HepG2 (cell line): ENCODE results near the gene C4orf46. TPM values are rescaled to one million over a fixed set of nuclear protein-coding genes. Genes with fewer than 3 reads are reported as not detected.

ENCODE experiments used
- CBX5 ChIP-seq: sonication (generic); formaldehyde crosslinking; IDR thresholded peaks from 2 replicates; pipeline ENCODE4 v1.4.0; 2020; ENCODE audit warnings: missing genetic modification reagents, borderline replicate concordance
- CTCF ChIP-seq: sonication (generic); formaldehyde crosslinking; IDR thresholded peaks from 2 replicates; pipeline ENCODE4 v1.5.0; 2020; ENCODE audit warnings: mild to moderate bottlenecking, missing genetic modification reagents, moderate library complexity
- ESRRA ChIP-seq: sonication (generic); formaldehyde crosslinking; IDR thresholded peaks from 2 replicates; pipeline ENCODE4 v1.5.1; 2020; ENCODE audit warnings: mild to moderate bottlenecking, low read depth, missing genetic modification reagents
- MTA1 ChIP-seq: sonication (generic); formaldehyde crosslinking; IDR thresholded peaks from 2 replicates; pipeline ENCODE4 v1.4.0; 2020; ENCODE audit warnings: missing genetic modification reagents, mild to moderate bottlenecking, borderline replicate concordance
- PTBP1 ChIP-seq: fragments of 200-400 bp; formaldehyde crosslinking; IDR thresholded peaks from 2 replicates; pipeline ENCODE4 v1.6.1; 2018; ENCODE audit warnings: low read length, low read depth; ENCODE audit not compliant: poor library complexity, severe bottlenecking
- RBAK ChIP-seq: sonication (generic); formaldehyde crosslinking; IDR thresholded peaks from 2 replicates; pipeline ENCODE4 v1.5.1; 2020; ENCODE audit warnings: mild to moderate bottlenecking, missing genetic modification reagents
- SNAPC4 ChIP-seq: sonication (generic); formaldehyde crosslinking; IDR thresholded peaks from 2 replicates; pipeline ENCODE4 v1.4.0; 2020; ENCODE audit warnings: mild to moderate bottlenecking, missing genetic modification reagents
- TCF12 ChIP-seq, 2 experiments: fragments of 450-650 bp in 1 of 2; sonication (generic) in 1 of 2; formaldehyde crosslinking in 1 of 2; IDR thresholded peaks; 2 replicates each; pipeline versions ENCODE4 v1.6.1 to v1.8.0; 2017 to 2022; ENCODE audit warnings: antibody characterized with exemption in 1 of 2, mild to moderate bottlenecking in 1 of 2, missing genetic modification reagents in 1 of 2, moderate library complexity in 1 of 2
- TOE1 ChIP-seq: sonication (generic); formaldehyde crosslinking; IDR thresholded peaks from 2 replicates; pipeline ENCODE4 v1.4.0; 2020; ENCODE audit warnings: mild to moderate bottlenecking, missing genetic modification reagents
- YEATS2 ChIP-seq: sonication (generic); formaldehyde crosslinking; IDR thresholded peaks from 2 replicates; pipeline ENCODE4 v1.4.0; 2020; ENCODE audit warnings: missing genetic modification reagents, borderline replicate concordance
- ZFP82 ChIP-seq: sonication (generic); formaldehyde crosslinking; IDR thresholded peaks from 2 replicates; pipeline ENCODE4 v1.5.1; 2020; ENCODE audit warnings: mild to moderate bottlenecking, missing genetic modification reagents, borderline replicate concordance
- ZNF510 ChIP-seq: sonication (generic); formaldehyde crosslinking; IDR thresholded peaks from 2 replicates; pipeline ENCODE4 v1.4.0; 2020; ENCODE audit warnings: low read depth, mild to moderate bottlenecking, missing genetic modification reagents
- ZNF619 ChIP-seq: sonication (generic); formaldehyde crosslinking; IDR thresholded peaks from 2 replicates; pipeline ENCODE4 v1.4.0; 2020; ENCODE audit warnings: mild to moderate bottlenecking, missing genetic modification reagents
- ZNF691 ChIP-seq: sonication (generic); formaldehyde crosslinking; IDR thresholded peaks from 2 replicates; pipeline ENCODE4 v1.4.0; 2020; ENCODE audit warnings: missing genetic modification reagents, low read depth, mild to moderate bottlenecking, borderline replicate concordance
- ZNF850 ChIP-seq: sonication (generic); formaldehyde crosslinking; conservative IDR thresholded peaks from 2 replicates; pipeline ENCODE4 v1.9.0; 2021; ENCODE audit warnings: mild to moderate bottlenecking, missing genetic modification reagents
- ZNF878 ChIP-seq: sonication (generic); formaldehyde crosslinking; IDR thresholded peaks from 2 replicates; pipeline ENCODE4 v1.8.1; 2023; ENCODE audit warnings: mild to moderate bottlenecking, missing genetic modification reagents, moderate library complexity
- polyA plus RNA-seq, 8 experiments: library from polyadenylated mRNA; depleted of rRNA in 3 of 8; stranded (reverse) in 7 of 8; unstranded in 1 of 8; fragments of >200 nt; fragmentation: Illumina TruSeq in 4 of 8; extraction: Trizol in 4 of 8; gene quantifications; 2 replicates each; pipeline versions ENCODE4 v1.2.1 to v1.2.3, GENCODE V29; 2011 to 2016; ENCODE audit warnings: low read depth in 4 of 8, missing spikeins in 1 of 8, mixed read lengths in 1 of 8; ENCODE audit not compliant: insufficient read depth in 1 of 8
- total RNA-seq, 5 experiments: library from RNA; depleted of rRNA; stranded (reverse); fragments of >200 nt; fragmentation: Illumina TruSeq; extraction: Trizol; gene quantifications; 2 replicates each; pipeline ENCODE4 v1.2.3, GENCODE V29; 2016; ENCODE audit warnings: low read depth in 1 of 5
- TF ChIP-seq, protein P1 (sequence below): sonication (generic); formaldehyde crosslinking; IDR thresholded peaks from 2 replicates; pipeline ENCODE4 v1.4.0; 2020; ENCODE audit warnings: mild to moderate bottlenecking, missing genetic modification reagents

C4orf46 gene
- total and polyA plus RNA-seq, 2 of the 13 experiments (the other 11 are each of a cell fraction or from before 2014, with no cell fraction given), result 8.5 to 10.4 TPM

GRCh38 chr4:158671915-158672806 is 474 bp upstream of the C4orf46 start, which contains the start of gene ETFDH (continued):
- TF ChIP-seq TCF12 (IDR thresholded peaks at IDR 0.05), result no peak
- peak; percentile 78 for TF ChIP-seq TCF12 (CRISPR knock-in tag; IDR thresholded peaks at IDR 0.05)
- TF ChIP-seq ZNF878 (CRISPR knock-in tag), result peak; percentile 85
- no peak for TF ChIP-seq PTBP1
- TF ChIP-seq RBAK (CRISPR knock-in tag), result no peak
- TF ChIP-seq CBX5 (CRISPR knock-in tag), result peak; percentile 82; the same call in 1 of the 2 replicates
- no peak for TF ChIP-seq ZNF850
- TF ChIP-seq ESRRA (CRISPR knock-in tag), result peak; percentile 80
- peak; percentile 91 for TF ChIP-seq YEATS2
- peak; percentile 99 for TF ChIP-seq CTCF (CRISPR knock-in tag)
- TF ChIP-seq, protein P1, sequence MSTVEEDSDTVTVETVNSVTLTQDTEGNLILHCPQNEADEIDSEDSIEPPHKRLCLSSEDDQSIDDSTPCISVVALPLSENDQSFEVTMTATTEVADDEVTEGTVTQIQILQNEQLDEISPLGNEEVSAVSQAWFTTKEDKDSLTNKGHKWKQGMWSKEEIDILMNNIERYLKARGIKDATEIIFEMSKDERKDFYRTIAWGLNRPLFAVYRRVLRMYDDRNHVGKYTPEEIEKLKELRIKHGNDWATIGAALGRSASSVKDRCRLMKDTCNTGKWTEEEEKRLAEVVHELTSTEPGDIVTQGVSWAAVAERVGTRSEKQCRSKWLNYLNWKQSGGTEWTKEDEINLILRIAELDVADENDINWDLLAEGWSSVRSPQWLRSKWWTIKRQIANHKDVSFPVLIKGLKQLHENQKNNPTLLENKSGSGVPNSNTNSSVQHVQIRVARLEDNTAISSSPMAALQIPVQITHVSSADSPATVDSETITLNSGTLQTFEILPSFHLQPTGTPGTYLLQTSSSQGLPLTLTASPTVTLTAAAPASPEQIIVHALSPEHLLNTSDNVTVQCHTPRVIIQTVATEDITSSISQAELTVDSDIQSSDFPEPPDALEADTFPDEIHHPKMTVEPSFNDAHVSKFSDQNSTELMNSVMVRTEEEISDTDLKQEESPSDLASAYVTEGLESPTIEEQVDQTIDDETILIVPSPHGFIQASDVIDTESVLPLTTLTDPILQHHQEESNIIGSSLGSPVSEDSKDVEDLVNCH (CRISPR knock-in tag), result no peak
- peak; percentile 85 for TF ChIP-seq ZNF619
- no peak for TF ChIP-seq ZNF510 (CRISPR knock-in tag)
- peak; percentile 61; the same call in 1 of the 2 replicates for TF ChIP-seq ZFP82
- TF ChIP-seq ZNF691, result no peak
- peak; percentile 51; the same call in 1 of the 2 replicates for TF ChIP-seq TOE1 (CRISPR knock-in tag)
- 0 out of 2 replicates have a peak, but pooled peaks have one; percentile 74 for TF ChIP-seq SNAPC4 (CRISPR knock-in tag)
- peak; percentile 38; the same call in 1 of the 2 replicates for TF ChIP-seq MTA1 (CRISPR knock-in tag)
